ENCODE results near the gene ARAP2. TPM values are rescaled to one million over a fixed set of nuclear protein-coding genes. Genes with fewer than 3 reads are reported as not detected.
A peak's percentile ranks its signal among the peaks of the same experiment; 100 is the strongest.

Gene ARAP2
- total and polyA plus RNA-seq, 2 experiments from 2014 or later, result 0.92 to 4.8 TPM

- Histone ChIP-seq H3K4me1 (ENCODE audit: insufficient read depth) (no peaks in the 10 kb centered on the region), H3K79me2 (replicated peaks; ENCODE audit: insufficient read depth) (no peaks in the 10 kb centered on the region), H3K27ac (ENCODE audit: low read depth) (no peak overlapping the region), H3K9me2 (ENCODE audit: insufficient read depth) (peaks cover 2% of the 10 kb centered on the region; the same call in 1 of the 2 replicates), H3K27me3 (ENCODE audit: insufficient read depth) (no peaks in the 10 kb centered on the region), H3F3A (replicated peaks; ENCODE audit: low read depth) (no peaks in the 10 kb centered on the region), H2AFZ (peak overlapping the region; percentile 1; the same call in 1 of the 2 replicates), H3K4me3 (no peak overlapping the region), H3K4me2 (no peak overlapping the region), H4K20me1 (replicated peaks; ENCODE audit: insufficient read depth) (no peaks in the 10 kb centered on the region), H3K36me3 (ENCODE audit: insufficient read depth) (no peaks in the 10 kb centered on the region)
- no peak overlapping the region for H3K4me3 Mint-ChIP-seq
- TF ChIP-seq CREB1 (CRISPR knock-in tag; IDR thresholded peaks at IDR 0.05; ENCODE audit: low read depth) (no peak), EZH2 (IDR thresholded peaks at IDR 0.05; ENCODE audit: low read depth, unreplicated experiment) (no peak), STAT1 (IDR thresholded peaks at IDR 0.05; ENCODE audit: unreplicated experiment) (no peak), POLR2AphosphoS5 (IDR thresholded peaks at IDR 0.05; ENCODE audit: low read depth) (no peak), REST (IDR thresholded peaks at IDR 0.05; ENCODE audit: unreplicated experiment) (no peak), ETS1 (IDR thresholded peaks at IDR 0.05) (no peak), NANOG (IDR thresholded peaks at IDR 0.05; ENCODE audit: borderline replicate concordance) (no peak), ZNF114 (CRISPR knock-in tag; IDR thresholded peaks at IDR 0.05) (no peak), EZH2phosphoT487 (IDR thresholded peaks at IDR 0.05; ENCODE audit: unreplicated experiment) (no peak), ZNF462 (CRISPR knock-in tag; IDR thresholded peaks at IDR 0.05) (no peak), ZNF331 (CRISPR knock-in tag; IDR thresholded peaks at IDR 0.05; ENCODE audit: low read depth) (no peak), CTCF (conservative IDR thresholded peaks at IDR 0.05; ENCODE audit: low read depth in 2 of 2) (no peak), JUNB (IDR thresholded peaks at IDR 0.05; ENCODE audit: unreplicated experiment) (no peak)
- ATAC-seq (no peak), DNase-seq (ENCODE audit: low spot score) (no peak)
- no peaks in the 10 kb centered on the region for H3K36me3 Mint-ChIP-seq (ENCODE audit: low read depth)
- H3K4me1 Mint-ChIP-seq, result no peaks in the 10 kb centered on the region
- no peaks in the 10 kb centered on the region for H3K9me3 Mint-ChIP-seq
- H3K27ac Mint-ChIP-seq, result no peak overlapping the region
- H3K27me3 Mint-ChIP-seq (ENCODE audit: insufficient read depth, low read depth, poor library complexity), result no peaks in the 10 kb centered on the region
These were observed 171.8 kb downstream of the ARAP2 start for GRCh38 chr4:36072529-36072928.

Measured in GM23338 (cell line).